HG03025 (cell line): ENCODE results near the gene TTLL12.
"Not testable (repeated sequence)": the region's sequence is repeated elsewhere in the genome, so short reads cannot be mapped to it uniquely, and the experiment has no call there.

Experiments used
- ATAC-seq: cut with Tn5 transposase; IDR thresholded peaks from one replicate; pipeline ENCODE4 v1.9.1; 2021; ENCODE audit warnings: mild to moderate bottlenecking, moderate library complexity; ENCODE audit not compliant: unreplicated experiment, low FRiP score

TTLL12 gene

DNA sequence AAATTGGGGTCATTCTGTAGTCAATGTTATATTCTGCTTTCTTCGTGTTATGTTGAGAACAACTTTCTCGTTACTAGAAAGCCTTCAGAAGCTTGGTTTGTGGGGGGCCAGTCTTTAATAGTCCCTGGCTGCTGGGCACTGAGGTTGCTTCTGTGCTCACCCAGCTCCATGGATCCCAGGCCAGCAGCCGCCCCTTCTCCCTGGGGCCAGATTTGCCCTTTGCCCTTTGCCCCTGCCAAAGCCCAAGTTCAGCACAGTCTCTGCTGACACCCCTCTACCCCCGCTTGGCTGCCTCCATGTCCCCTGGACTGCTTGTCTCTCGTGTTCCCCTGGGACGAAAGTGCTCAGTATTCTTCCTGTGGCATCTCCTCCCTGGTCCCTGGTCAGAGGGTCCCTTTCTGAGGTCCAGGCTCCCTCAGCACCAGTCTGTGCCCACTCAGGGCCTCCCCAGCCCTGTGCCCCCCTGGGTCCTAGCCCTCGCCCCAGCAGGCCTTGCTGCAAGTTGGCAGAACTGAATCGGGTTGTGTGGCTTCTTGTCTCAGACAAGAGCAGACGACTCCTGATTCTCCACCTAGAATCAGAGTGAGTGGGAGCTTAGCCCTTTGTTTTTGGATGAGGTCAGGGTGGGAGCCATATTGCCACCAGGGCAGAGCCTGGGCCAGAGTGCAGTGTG is 28.9 kb downstream of the TTLL12 start:
- no peak for ATAC-seq

DNA sequence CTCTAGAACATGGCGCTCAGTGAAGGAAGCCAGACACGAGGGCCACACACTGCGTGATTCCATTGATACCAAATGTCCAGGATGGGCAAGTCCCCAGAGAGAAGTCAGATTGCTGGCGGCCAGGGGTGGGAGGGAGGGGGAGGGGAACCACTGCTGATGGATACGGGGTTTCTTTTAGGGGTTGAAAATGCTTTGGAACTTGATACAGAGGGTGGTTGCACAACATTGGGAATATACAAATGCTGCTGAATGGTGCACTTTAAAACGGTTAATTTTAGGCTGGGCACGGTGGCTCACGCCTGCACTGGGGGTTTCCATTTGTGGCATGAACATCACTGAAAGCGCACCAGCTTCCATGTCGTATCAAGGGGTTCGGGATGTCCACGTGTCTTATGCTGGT is 30.5 kb downstream of the TTLL12 start:
- ATAC-seq = no peak

DNA sequence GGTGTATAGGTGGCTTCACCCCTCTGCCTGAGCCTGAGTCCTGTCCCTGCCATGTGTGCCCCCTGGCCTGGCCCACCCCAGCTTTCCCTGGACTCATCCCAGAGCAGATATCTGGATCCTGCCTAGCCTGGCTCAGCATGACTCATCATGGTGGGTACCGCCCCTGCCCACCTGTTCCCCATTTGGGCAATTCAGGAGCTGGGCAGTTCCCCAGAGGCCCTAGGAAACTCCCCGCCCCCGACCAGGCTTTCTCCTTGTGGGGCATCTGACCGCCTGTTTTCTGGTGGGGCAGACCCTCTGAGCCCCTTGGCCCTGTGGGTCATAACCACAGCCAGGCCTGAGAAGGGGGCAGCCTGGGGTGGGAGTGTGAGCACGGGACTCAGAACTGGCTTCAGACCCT is 31.1 kb downstream of the TTLL12 start:
- ATAC-seq = no peak

DNA sequence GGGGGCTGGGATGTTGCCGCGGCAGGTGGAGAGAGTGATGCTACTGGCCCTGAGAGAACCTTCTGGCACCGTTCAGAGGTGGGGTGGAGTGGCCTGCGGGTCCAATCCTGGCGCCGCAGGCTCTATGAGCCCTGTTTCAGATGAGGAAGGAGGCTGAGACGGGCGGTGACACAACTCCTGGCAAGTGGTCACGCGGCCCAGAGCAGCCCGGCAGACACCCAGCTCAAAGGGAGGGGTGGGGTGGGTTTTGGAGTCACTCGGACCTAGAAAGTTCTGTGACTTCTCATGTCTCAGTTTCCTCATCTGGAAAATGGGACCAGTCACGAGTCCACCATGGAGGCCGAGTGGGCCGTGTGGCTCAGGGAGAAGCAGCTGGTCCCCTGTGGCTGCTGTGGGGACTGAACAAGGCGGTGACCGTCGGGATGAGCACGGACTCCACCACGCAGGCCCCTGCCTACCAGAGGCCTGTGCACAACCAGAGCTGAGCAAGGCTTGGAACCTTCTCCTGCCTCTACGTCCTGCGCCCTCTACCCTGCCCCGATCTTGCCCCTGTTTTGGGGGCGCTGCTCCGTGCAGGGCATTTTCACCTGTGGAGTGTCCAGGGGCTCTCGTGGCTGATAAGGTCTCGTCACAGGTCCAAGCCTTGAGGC is 31.9 kb downstream of the TTLL12 start:
- ATAC-seq = no peak

DNA sequence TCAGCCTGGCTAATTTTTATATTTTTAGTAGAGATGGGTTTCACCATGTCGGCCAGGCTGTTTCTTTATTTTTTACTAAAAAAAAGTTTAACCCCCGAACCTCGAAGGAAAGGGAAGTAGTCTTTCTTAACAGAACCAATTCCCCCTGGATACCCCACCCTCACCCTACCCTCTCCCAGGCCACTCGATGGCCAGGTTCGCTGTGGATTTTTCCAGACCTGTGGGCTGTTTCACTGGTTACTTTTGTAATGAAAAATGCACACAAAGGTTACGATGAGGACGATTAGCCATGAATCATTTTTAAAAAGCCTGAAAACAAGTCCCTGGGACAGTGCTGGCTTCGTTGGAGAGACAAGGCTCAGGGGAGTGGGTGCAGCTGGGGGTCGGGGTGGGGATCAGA is 33.0 kb downstream of the TTLL12 start:
- no peak for ATAC-seq

DNA sequence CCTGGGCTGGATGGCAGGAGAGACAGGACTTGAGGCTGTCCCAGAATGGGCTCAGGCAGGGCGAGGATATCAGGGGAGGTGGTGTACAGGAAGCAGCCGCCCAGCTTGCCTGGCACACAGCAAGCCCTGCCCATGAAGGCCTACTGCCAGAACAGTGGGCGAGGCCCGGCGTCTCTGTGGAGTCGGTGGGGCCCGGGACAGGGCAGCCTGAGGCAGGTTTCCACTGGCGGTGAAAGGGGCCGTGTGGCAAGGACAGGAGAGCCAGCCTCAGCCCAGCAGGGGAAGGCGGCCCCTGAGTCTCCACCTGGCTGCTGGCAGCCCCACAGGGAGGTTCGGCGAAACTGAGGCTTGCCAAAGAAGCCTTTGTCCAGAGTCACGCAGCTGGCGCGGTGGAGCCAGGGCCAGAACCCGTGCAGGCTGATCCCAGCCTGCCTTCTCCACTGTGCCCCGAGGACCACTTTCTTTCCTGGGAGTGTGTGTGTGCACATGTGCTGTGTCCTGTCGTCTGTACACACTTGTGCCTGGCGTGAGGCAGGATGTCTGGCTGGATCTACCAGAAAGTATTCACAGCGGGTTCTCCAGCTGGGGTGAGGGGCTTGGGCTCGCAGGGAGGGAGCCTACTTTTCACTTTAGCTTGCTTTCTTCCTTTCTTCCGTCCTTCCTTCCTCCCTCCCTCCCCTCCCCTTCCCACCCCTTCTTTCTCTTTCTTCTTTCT is 34.4 kb downstream of the TTLL12 start:
- no peak for ATAC-seq

DNA sequence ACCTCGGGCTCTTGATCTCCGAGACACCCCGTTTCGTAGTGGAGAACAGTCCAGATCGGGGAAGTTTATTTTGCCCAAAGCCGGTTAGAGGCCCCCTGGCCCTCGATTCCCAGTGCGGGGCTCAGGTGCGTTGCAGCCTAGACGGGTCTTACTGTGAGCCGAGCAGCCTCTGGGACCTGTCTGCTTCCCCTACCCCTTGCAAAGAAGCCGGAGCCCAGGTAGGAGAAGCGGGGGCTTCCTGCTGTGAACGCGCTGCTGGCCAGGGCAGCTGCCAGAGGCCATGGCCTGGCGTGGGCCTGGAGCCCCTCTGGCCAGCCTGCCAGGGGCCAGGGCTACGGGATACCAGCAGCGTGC is 35.0 kb downstream of the TTLL12 start:
- no peak for ATAC-seq

DNA sequence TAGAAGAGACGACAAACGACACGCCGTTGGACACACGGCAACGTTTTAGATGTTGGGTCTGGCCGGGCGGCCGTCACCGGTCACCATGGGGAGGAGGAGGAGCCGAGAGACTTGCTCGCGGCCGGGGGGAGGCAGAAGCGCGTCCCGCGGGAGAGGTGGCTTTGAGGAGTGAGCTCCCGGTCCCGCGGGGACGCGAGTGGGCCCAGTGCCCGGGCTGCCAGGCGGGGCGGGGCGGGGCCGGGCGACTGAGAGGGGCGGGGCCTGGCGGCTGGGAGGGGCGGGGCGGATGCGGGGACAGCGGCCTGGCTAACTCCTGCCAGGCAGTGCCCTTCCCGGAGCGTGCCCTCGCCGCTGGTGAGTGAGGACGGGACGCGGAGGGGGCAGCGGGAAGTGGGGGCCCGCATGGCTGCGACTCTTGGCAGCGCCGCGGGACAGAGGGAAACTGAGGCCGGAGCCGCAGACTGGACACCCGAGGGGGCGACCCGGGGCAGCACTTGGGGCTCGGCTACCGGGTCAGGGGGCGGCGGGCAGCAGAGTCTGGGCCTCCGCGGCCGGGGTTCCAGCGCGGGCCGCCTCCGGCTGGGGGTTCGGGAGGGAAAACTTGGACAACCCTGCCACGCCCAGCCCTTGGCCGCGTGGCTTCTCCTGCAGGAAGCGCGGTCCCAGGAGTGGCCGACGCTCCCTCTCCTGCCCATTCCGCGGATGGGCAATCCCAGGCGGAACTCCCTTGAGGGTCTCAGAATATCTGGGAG is 35.5 kb downstream of the TTLL12 start, which contains the start of gene TSPO:
TSPO (plus strand) TSS at position 309 of the 752 bp plus-strand sequence. CDS start 7,680 bp downstream, outside the sequence.
- ATAC-seq = no peak

DNA sequence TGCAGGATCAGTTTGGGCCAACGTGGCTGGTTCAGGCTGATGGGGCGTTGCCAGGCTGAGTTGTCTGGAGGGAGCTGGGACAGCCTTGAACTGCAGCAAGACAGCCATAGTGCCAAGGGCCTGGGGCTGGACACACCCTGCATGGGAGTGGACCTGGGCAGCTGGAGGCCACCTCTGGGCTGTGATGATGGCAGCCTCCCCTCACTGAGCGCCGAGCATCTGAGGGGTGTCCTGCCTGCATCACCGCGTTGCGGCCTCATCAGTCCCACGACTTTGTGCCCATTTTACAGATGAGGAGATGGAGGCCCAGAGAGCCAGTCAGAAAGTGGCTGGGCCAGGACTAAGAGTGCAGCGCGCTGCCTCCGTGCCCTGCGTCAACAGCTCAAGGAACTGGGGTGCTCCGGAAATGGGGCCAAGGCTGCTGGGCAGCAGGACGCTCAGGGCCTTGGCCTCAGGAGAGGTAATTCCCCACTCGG is 36.2 kb downstream of the TTLL12 start:
- no peak for ATAC-seq

DNA sequence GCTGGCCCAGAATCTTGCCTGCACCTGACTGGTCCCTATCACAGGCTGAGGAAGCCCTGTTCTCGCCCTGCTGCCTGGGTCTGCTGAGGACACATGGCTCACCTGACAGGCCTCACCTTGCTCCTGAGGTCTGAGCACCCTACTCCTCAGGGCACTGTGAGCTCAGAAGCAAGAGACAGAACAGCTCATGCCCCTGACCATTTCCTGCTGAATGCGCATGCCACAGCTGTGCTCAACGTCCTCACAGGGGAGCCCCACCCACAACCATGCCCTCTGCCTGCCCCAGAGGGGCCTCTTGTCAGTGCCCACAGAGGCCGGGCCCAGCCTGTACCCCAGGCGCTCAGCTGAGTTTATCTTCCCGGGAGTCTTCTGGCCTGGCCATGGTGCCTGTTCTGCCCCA is 38.4 kb downstream of the TTLL12 start:
- ATAC-seq = no peak

DNA sequence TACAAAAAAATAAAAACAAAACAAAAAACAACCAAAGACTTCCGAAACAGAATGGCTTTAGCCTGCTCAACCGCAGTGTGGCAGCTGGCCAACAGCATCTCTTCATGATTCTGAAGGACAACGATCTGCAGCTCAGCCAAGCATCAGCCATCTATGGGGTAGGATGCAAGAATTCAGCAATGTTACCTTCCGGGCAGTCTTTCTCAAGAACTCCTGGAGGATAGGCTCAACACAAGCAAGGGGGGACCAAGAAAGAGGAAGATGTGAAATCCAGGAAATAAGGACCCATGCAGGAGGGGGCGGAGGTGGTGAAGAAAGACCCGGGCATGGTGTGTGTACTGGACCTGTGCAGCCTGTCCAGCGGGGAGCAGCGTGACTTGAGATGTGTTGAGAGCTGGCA is 39.1 kb downstream of the TTLL12 start:
- ATAC-seq = no peak

DNA sequence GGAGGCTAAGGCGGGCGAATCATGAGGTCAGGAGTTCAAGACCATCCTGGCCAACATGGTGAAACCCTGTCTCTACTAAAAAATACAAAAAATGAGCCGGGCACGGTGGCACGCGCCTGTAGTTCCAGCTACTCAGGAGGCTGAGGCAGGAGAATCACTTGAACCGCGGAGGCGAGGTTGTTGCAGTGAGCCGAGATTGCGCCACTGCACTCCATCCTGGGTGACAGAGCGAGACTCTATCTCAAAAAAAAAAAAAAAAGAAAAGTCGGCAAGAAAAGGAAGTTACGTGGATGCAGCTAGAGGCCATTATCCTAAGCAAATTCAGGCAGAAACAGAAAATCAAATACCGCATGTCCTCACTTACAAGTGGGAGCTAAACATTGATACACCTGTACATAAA is 40.6 kb downstream of the TTLL12 start:
- ATAC-seq = not testable (repeated sequence)

DNA sequence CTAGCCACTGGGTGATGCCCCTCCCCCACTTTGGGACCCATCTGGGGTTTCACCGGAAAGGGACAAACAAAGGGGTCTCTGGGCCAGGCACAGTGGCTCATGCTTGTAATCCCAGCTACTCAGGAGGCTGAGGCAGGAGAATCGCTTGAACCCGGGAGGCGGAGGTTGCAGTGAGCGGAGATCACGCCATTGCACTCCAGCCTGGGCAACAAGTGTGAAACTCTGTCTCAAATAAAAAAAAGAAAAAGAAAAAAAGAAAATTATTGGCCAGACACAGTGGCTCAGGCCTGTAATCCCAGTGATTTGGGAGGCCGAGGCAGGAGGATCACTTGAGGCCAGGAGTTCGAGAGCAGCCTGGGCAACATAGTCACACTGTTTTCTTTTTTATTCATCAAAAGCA is 41.6 kb downstream of the TTLL12 start:
- not testable (repeated sequence) for ATAC-seq

DNA sequence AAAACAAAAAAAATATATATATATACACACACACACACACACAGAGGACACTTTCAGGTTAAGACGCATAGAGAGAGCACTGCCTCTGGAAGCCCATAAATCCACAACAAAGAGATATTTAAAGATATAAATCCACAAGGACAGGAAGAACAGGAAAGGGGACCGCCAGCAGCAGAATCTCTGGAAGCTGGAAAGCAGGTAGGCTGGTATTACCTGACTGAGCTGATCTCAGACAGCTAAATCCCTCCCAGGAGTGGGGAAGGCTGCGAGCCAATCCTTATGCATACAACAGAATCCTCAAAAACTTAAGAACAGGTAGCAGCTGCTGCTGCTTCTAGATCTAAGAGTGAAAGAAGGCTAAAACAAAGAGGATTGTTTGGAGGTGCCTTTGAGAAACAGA is 42.0 kb downstream of the TTLL12 start:
- no peak for ATAC-seq

DNA sequence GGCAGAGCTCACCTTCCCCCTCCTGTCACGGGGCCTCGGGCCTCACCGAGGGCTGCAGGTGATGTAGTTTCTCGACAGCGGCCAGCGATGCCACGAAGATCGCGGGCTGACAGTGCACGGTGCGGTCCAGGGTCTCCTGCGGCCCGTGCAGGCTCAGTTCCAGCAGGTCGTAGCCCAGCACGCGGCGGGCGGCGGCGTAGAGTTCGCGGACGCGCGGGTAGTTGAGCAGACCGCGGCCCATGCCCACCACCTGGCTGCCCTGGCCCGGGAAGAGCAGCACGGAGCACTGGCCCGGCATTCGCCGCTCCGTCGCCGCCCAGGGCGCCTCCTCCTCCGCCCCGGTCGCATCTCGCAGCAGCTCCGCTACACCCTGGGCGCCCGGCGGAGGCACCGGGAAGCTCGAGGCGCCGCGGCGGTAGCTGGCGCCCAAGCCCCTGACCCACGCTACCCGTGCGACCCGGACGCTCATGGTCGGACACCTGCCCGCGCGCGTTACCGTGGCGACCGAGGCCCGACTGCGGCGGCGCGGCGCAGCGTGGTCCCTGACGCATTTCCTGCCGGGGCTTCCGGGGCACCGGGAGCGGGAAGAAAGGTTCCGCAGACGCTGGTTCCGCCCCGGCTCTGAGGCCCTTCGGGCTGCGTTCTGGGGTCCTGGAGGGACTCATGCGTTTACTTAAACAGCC is 43.9 kb downstream of the TTLL12 start, which contains the start of gene MCAT:
MCAT (minus strand) TSS at position 519 of the 683 bp plus-strand sequence; CDS start at position 469, 50 bp downstream.
- ATAC-seq = no peak

DNA sequence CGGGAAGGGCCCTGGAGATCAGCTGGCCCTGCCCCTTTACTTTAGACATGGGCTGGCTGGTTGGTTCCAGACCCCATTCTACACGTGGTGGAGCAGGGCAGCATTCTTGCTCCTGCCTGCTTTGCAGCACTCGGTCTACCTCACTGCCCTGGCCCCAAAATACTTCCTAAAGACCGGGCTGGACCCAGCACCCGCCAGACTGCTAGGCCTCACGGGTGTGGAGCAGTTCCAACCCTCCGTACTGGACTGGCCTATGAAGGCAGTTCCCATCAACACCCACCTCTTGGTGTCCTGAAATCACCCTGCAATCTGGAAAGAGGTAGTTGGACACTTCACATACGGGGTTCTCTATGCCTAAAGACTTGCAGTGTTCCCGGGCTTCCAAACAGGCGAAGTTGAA is 50.1 kb downstream of the TTLL12 start:
- ATAC-seq = no peak

DNA sequence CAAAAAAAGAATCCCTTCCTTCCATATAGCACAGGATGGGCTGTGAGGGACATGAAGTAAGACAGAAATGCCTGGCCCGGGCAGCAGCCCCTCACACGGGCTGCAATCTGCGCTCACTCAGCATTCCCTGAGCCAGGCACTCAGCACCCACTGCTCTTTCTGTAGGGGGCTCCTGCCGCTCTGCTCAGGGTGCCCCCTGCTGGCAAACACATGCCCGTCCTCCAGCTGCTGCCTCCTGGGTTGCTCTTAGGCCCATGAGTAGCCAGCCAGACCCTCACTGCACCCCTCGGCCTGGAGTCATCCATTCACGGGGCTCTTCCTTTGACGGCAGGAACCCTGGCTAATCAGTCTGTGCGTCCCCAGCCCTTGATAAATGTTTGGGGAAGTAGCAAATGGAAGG is 50.7 kb downstream of the TTLL12 start:
- no peak for ATAC-seq

DNA sequence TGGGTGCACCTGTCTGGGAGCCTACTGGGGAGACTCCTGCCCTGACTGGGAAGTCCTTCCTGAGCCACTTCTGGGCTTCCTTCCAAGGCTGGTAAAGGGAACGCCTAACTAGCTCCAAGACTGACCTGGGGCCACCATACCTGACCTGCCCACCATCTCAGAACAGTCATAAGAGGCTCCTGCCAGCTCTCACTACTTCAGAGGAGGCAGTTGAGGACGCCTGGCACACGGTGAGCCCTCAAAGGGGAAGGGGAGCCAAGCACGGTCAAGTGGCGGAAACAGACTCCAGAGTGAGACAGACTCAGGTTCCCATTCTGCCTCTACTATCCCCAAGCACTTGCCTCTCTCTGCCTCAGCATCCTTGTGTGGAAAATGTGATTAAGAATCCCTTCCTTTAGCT is 51.4 kb downstream of the TTLL12 start:
- no peak for ATAC-seq

DNA sequence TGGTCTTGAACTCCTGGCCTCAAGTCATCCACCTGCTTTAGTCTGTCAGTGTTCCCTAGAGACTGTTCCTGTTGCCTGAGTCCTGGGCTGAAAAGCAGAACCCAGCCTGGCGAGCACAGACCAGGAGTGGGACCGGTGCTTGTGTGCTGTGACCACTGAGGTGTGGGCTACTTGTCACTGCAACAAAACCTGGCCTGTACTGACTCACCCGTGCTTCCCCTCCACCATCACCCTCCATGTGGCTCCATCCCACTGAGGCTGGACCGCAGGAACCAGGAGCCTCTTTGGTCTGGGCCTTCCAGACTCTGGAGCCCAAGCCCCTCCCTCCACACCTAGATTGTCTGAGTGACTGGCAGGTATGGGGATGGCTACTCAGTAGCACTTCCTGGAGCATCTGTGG is 52.4 kb downstream of the TTLL12 start:
- ATAC-seq = no peak

DNA sequence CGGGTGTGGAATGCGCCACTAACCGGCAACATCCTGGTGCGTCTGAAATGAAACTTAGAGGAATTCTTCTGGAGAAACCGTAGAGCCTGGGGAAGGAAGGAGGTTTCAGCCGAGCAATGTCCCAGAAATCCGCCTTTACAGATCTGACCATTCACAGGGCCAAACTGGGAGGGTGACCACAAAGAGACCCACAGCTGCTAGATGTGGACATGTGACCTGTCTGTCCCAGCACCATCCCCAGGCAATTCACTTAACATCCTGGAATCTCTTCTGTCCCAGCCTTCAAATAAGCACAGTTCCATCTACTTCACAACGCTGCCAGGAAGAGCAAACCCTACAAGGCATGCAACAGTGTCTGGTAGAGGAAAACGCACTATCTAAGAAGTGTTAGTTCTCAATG is 53.5 kb downstream of the TTLL12 start:
- ATAC-seq = no peak
